ENCODE results near the gene PPP1R3G. TPM values are rescaled to one million over a fixed set of nuclear protein-coding genes. Genes with fewer than 3 reads are reported as not detected.

PPP1R3G gene
- total RNA-seq, 4 donors from 2014 or later: 0.10 to 1.1 (median 0.49) TPM; not detected in 1

DNA sequence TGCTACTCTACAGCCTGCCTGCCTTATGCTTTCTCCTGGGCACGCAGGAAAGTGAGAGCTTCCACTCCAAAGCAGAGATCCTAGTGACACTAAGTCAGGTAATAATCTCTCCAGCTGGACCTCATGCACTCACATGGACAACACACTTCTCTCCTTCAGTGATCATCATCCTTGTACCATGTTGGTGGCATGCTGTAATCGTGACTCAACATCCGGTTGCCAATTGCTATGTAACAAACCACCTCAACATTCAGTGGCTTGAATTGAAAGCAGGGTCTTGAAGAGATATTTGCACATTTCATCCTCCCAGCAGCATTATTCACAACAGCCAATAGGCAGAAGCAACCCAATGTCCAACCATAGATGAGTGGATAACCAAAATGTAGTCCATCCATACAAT is 40.3 kb upstream of the PPP1R3G start:
- Histone ChIP-seq H3K36me3 (no peaks in the 10 kb centered on the region), H3K27ac (no peak overlapping the region), H3K9me3 (no peaks in the 10 kb centered on the region), H3K27me3 (no peaks in the 10 kb centered on the region), H3K4me1 (no peaks in the 10 kb centered on the region), H3K4me3 (no peak overlapping the region)
- in situ Hi-C loops (cut with MboI; ENCODE audit: low sequenced_read_pairs in 4 of 4) (no loop called here), intact Hi-C loops (cut with DNase I; ENCODE audit: low total_unique reads) (no loop called here)
- DNase-seq (no peak), ATAC-seq (no peak)
- TF ChIP-seq POLR2A (IDR thresholded peaks at IDR 0.05) (no peak), CTCF (IDR thresholded peaks at IDR 0.05 in 4 of 5, conservative IDR thresholded peaks at IDR 0.05 in 1 of 5) (no peak)

GRCh38 chr6:5045416-5045815 is 39.7 kb upstream of the PPP1R3G start:
- intact Hi-C loops (cut with DNase I; ENCODE audit: low total_unique reads): no loop called here

DNA sequence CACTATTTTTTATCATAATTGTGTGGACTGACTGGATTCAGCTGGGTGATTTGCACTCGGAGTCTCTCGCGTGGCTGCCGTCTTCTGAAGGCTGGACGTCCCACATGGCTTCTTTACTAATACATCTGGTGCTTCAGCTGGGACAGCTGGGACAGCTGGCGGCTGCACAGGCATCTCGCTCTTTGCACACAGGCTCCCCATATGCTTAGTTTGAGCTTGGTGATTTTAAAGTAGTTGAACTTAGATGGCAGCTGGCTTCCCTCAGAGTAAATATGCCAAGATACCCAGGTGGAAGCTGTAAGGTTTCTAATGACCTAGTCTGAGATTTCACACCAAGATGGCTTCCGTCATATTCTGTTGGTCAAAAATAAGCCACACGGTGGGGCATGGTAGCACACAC is 38.7 kb upstream of the PPP1R3G start:
- intact Hi-C loops (cut with DNase I; ENCODE audit: low total_unique reads): no loop called here
- in situ Hi-C loops (cut with MboI; ENCODE audit: low sequenced_read_pairs in 4 of 4): no loop called here

More at GRCh38 chr6:5045416-5045815, 39.7 kb upstream of the PPP1R3G start:
- Histone ChIP-seq H3K4me1 (no peaks in the 10 kb centered on the region), H3K9me3 (no peaks in the 10 kb centered on the region), H3K36me3 (no peaks in the 10 kb centered on the region), H3K4me3 (no peak overlapping the region), H3K27ac (no peak overlapping the region), H3K27me3 (no peaks in the 10 kb centered on the region)
- DNase-seq (no peak), ATAC-seq (no peak)
- in situ Hi-C loops (cut with MboI; ENCODE audit: low sequenced_read_pairs in 4 of 4): no loop called here
- TF ChIP-seq POLR2A (IDR thresholded peaks at IDR 0.05) (no peak), CTCF (IDR thresholded peaks at IDR 0.05 in 4 of 5, conservative IDR thresholded peaks at IDR 0.05 in 1 of 5) (no peak)

DNA sequence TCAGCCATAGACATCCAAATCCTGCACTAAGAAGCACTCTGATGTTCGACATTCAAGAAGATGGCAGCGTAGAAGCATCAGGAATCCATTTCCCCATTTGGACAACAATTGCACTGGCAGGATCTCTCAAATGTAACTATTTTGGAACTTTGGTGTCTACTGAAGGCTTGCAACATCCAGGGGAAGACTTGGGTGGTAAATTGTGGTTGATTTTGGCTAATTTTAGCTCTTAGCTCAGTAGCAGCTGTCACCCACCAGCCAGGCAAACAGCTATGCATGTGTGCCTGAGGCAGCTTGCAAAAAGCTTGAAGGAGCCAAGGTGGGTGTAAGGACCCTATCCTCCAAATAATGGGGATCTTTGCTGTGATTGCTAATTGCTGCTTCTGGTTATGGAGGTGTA is 35.1 kb upstream of the PPP1R3G start:
- no peaks in the 10 kb centered on the region for H3K4me1 ChIP-seq
- in situ Hi-C loops (cut with MboI; ENCODE audit: low sequenced_read_pairs in 4 of 4): no loop called here
- no peaks in the 10 kb centered on the region for H3K27me3 ChIP-seq
- DNase-seq (no peak), ATAC-seq (no peak)
- no peak overlapping the region for H3K4me3 ChIP-seq
- H3K36me3 ChIP-seq: no peaks in the 10 kb centered on the region
- intact Hi-C loops (cut with DNase I; ENCODE audit: low total_unique reads): no loop called here
- no peak overlapping the region for H3K27ac ChIP-seq
- TF ChIP-seq CTCF (IDR thresholded peaks at IDR 0.05 in 4 of 5, conservative IDR thresholded peaks at IDR 0.05 in 1 of 5) (no peak), POLR2A (IDR thresholded peaks at IDR 0.05) (no peak)
- no peaks in the 10 kb centered on the region for H3K9me3 ChIP-seq

More for the DNA sequence above, 38.7 kb upstream of the PPP1R3G start:
- Histone ChIP-seq H3K27me3 (no peaks in the 10 kb centered on the region), H3K36me3 (no peaks in the 10 kb centered on the region), H3K4me1 (no peaks in the 10 kb centered on the region), H3K4me3 (no peak overlapping the region), H3K9me3 (no peaks in the 10 kb centered on the region), H3K27ac (no peak overlapping the region)
- TF ChIP-seq CTCF (IDR thresholded peaks at IDR 0.05 in 4 of 5, conservative IDR thresholded peaks at IDR 0.05 in 1 of 5) (no peak), POLR2A (IDR thresholded peaks at IDR 0.05) (no peak)
- DNase-seq (no peak), ATAC-seq (no peak)

- Histone ChIP-seq H3K4me3 (no peak overlapping the region), H3K36me3 (no peaks in the 10 kb centered on the region), H3K9me3 (no peaks in the 10 kb centered on the region), H3K4me1 (no peaks in the 10 kb centered on the region), H3K27ac (no peak overlapping the region), H3K27me3 (no peaks in the 10 kb centered on the region)
- intact Hi-C loops (cut with DNase I; ENCODE audit: low total_unique reads) (no loop called here), in situ Hi-C loops (cut with MboI; ENCODE audit: low sequenced_read_pairs in 4 of 4) (no loop called here)
- TF ChIP-seq CTCF (IDR thresholded peaks at IDR 0.05 in 4 of 5, conservative IDR thresholded peaks at IDR 0.05 in 1 of 5) (no peak), POLR2A (IDR thresholded peaks at IDR 0.05) (no peak)
- DNase-seq: no peak
- ATAC-seq: no peak
These were observed 33.7 kb upstream of the PPP1R3G start for GRCh38 chr6:5051394-5051793.
